ENCODE results near the gene PIGH.

Gene PIGH

GRCh38 chr14:67569011-67569650 is 30.9 kb downstream of the PIGH start:
- H3K4me3 ChIP-seq (ENCODE audit: low read length, poor library complexity, severe bottlenecking) = no peak overlapping the region
- no peak for TF ChIP-seq EZH2phosphoT487 (IDR thresholded peaks at IDR 0.05; ENCODE audit: borderline replicate concordance)
- TF ChIP-seq, protein P1, sequence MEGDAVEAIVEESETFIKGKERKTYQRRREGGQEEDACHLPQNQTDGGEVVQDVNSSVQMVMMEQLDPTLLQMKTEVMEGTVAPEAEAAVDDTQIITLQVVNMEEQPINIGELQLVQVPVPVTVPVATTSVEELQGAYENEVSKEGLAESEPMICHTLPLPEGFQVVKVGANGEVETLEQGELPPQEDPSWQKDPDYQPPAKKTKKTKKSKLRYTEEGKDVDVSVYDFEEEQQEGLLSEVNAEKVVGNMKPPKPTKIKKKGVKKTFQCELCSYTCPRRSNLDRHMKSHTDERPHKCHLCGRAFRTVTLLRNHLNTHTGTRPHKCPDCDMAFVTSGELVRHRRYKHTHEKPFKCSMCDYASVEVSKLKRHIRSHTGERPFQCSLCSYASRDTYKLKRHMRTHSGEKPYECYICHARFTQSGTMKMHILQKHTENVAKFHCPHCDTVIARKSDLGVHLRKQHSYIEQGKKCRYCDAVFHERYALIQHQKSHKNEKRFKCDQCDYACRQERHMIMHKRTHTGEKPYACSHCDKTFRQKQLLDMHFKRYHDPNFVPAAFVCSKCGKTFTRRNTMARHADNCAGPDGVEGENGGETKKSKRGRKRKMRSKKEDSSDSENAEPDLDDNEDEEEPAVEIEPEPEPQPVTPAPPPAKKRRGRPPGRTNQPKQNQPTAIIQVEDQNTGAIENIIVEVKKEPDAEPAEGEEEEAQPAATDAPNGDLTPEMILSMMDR (conservative IDR thresholded peaks at IDR 0.05; ENCODE audit: low read length) = no peak
- no peak overlapping the region for H3K9ac ChIP-seq (ENCODE audit: low read depth, low read length, poor library complexity, severe bottlenecking)
- H3K4me2 ChIP-seq (ENCODE audit: low read depth, low read length, poor library complexity, severe bottlenecking) = no peak overlapping the region
- H4K20me1 ChIP-seq (ENCODE audit: insufficient read depth, low read length, poor library complexity, severe bottlenecking) = no peaks in the 10 kb centered on the region
- no peaks in the 10 kb centered on the region for H3K9me2 ChIP-seq (replicated peaks; ENCODE audit: low read depth, low read length)
- no peaks in the 10 kb centered on the region for H3K27me3 ChIP-seq (ENCODE audit: insufficient read depth, low read length, poor library complexity, severe bottlenecking)
- H2AFZ ChIP-seq (ENCODE audit: low read length) = peak overlapping the region; percentile 52; the same call in 1 of the 2 replicates
- no peaks in the 10 kb centered on the region for H3K79me2 ChIP-seq (ENCODE audit: insufficient read depth, low read length)
- no peaks in the 10 kb centered on the region for H3K36me3 ChIP-seq (ENCODE audit: insufficient read depth, low read length)
- no peaks in the 10 kb centered on the region for H3K9me3 ChIP-seq (ENCODE audit: insufficient read depth, low read depth, low read length)
- H3F3A ChIP-seq (ENCODE audit: low read depth) = no peaks in the 10 kb centered on the region
- H3K4me1 ChIP-seq (ENCODE audit: insufficient read depth, low read length, poor library complexity, severe bottlenecking) = no peaks in the 10 kb centered on the region

GRCh38 chr14:67567654-67568053 is 32.4 kb downstream of the PIGH start:
- no peak overlapping the region for H3K4me3 ChIP-seq (ENCODE audit: low read length, poor library complexity, severe bottlenecking)
- H3K9ac ChIP-seq (ENCODE audit: low read depth, low read length, poor library complexity, severe bottlenecking) = no peak overlapping the region
- no peaks in the 10 kb centered on the region for H3K27me3 ChIP-seq (ENCODE audit: insufficient read depth, low read length, poor library complexity, severe bottlenecking)
- no peaks in the 10 kb centered on the region for H3K9me2 ChIP-seq (replicated peaks; ENCODE audit: low read depth, low read length)
- H3K9me3 ChIP-seq (ENCODE audit: insufficient read depth, low read depth, low read length) = no peaks in the 10 kb centered on the region
- no peaks in the 10 kb centered on the region for H3K4me1 ChIP-seq (ENCODE audit: insufficient read depth, low read length, poor library complexity, severe bottlenecking)
- H3F3A ChIP-seq (ENCODE audit: low read depth) = no peaks in the 10 kb centered on the region
- no peak overlapping the region for H3K4me2 ChIP-seq (ENCODE audit: low read depth, low read length, poor library complexity, severe bottlenecking)
- H4K20me1 ChIP-seq (ENCODE audit: insufficient read depth, low read length, poor library complexity, severe bottlenecking) = no peaks in the 10 kb centered on the region
- H2AFZ ChIP-seq (ENCODE audit: low read length) = no peak overlapping the region
- TF ChIP-seq EZH2phosphoT487 (IDR thresholded peaks at IDR 0.05; ENCODE audit: borderline replicate concordance) = no peak
- TF ChIP-seq, protein P1 (conservative IDR thresholded peaks at IDR 0.05; ENCODE audit: low read length) = no peak
- H3K36me3 ChIP-seq (ENCODE audit: insufficient read depth, low read length) = no peaks in the 10 kb centered on the region
- H3K79me2 ChIP-seq (ENCODE audit: insufficient read depth, low read length) = no peaks in the 10 kb centered on the region

DNA sequence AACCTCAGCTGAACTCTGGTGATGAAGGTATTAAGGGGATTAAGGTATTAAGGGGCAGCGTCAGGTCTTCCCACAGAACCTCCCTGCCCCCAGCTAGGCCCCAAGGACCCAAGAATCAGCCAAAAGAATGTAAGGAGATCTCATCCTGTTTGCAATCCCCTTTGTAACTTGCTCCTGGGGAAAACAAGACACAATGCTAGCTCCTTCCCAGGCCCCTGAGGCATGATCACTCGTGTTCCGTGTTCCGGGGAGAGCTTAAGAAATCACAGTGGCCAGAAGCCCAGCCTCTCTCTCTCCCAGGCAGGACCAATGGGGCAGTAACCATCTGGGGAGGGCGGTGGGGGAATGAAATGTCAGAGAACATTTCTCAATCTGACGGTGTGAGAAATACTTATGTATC is 33.2 kb downstream of the PIGH start:
- Histone ChIP-seq H3K9me3 (ENCODE audit: insufficient read depth, low read depth, low read length) (no peaks in the 10 kb centered on the region), H3K9ac (ENCODE audit: low read depth, low read length, poor library complexity, severe bottlenecking) (no peak overlapping the region), H4K20me1 (ENCODE audit: insufficient read depth, low read length, poor library complexity, severe bottlenecking) (no peaks in the 10 kb centered on the region), H3F3A (ENCODE audit: low read depth) (no peaks in the 10 kb centered on the region), H3K79me2 (ENCODE audit: insufficient read depth, low read length) (no peaks in the 10 kb centered on the region), H3K36me3 (ENCODE audit: insufficient read depth, low read length) (no peaks in the 10 kb centered on the region), H3K4me1 (ENCODE audit: insufficient read depth, low read length, poor library complexity, severe bottlenecking) (no peaks in the 10 kb centered on the region), H3K27me3 (ENCODE audit: insufficient read depth, low read length, poor library complexity, severe bottlenecking) (no peaks in the 10 kb centered on the region), H2AFZ (ENCODE audit: low read length) (no peak overlapping the region), H3K9me2 (replicated peaks; ENCODE audit: low read depth, low read length) (no peaks in the 10 kb centered on the region), H3K4me2 (ENCODE audit: low read depth, low read length, poor library complexity, severe bottlenecking) (no peak overlapping the region), H3K4me3 (ENCODE audit: low read length, poor library complexity, severe bottlenecking) (no peak overlapping the region)
- no peak for TF ChIP-seq EZH2phosphoT487 (IDR thresholded peaks at IDR 0.05; ENCODE audit: borderline replicate concordance)
- TF ChIP-seq, protein P1 (conservative IDR thresholded peaks at IDR 0.05; ENCODE audit: low read length) = no peak
